Fibroblast of lung (primary cell): ENCODE measurements around the gene PPIAL4G. TPM values are rescaled to one million over a fixed set of nuclear protein-coding genes. Genes with fewer than 3 reads are reported as not detected.
A peak's percentile ranks its signal among the peaks of the same experiment; 100 is the strongest.
"Not testable (repeated sequence)": the region's sequence is repeated elsewhere in the genome, so short reads cannot be mapped to it uniquely, and the experiment has no call there.

Experiments used
- DNase-seq, 2 donors: peaks; one replicate each; pipeline versions ENCODE4 v3.0.0 to v3.0.0-alpha.2; 2010; ENCODE audit warnings: low read depth in 2 of 2
- H2AFZ ChIP-seq: 2 replicates; pipeline ENCODE4 v1.5.1; 2012; ENCODE audit warnings: low read length, control low read depth, inconsistent platforms
- H3K27ac ChIP-seq: 2 replicates; pipeline ENCODE4 v1.5.1; 2011; ENCODE audit warnings: low read length, control low read depth; ENCODE audit not compliant: insufficient read depth
- H3K27me3 ChIP-seq: 2 replicates; pipeline ENCODE4 v1.5.1; 2011; ENCODE audit warnings: mild to moderate bottlenecking, low read length; ENCODE audit not compliant: control insufficient read depth, insufficient read depth
- H3K36me3 ChIP-seq: 2 replicates; pipeline ENCODE4 v1.5.1; 2011; ENCODE audit warnings: low read length; ENCODE audit not compliant: control insufficient read depth, insufficient read depth
- H3K4me1 ChIP-seq: 2 replicates; pipeline ENCODE4 v1.5.1; 2011; ENCODE audit warnings: low read length; ENCODE audit not compliant: control insufficient read depth, insufficient read depth; ENCODE audit errors: extremely low read depth
- H3K4me2 ChIP-seq: 2 replicates; pipeline ENCODE4 v1.5.1; 2011; ENCODE audit warnings: low read length, control low read depth; ENCODE audit not compliant: insufficient read depth; ENCODE audit errors: extremely low read depth
- H3K4me3 ChIP-seq, 4 experiments: fragments of 200-600 bp in 1 of 4; sonication (generic) in 1 of 4; replicated peaks in 1 of 4; 2 replicates each; pipeline ENCODE4 v1.5.1; 2011 to 2016; ENCODE audit warnings: low read length in 4 of 4, low read depth in 3 of 4, mild to moderate bottlenecking in 3 of 4, control low read depth in 2 of 4, inconsistent platforms in 1 of 4, mixed read lengths in 1 of 4; ENCODE audit not compliant: insufficient read depth in 1 of 4; ENCODE audit errors: control extremely low read depth in 1 of 4
- H3K79me2 ChIP-seq: 2 replicates; pipeline ENCODE4 v1.5.1; 2012; ENCODE audit warnings: mild to moderate bottlenecking, low read length, inconsistent platforms; ENCODE audit not compliant: control insufficient read depth, insufficient read depth
- H3K9ac ChIP-seq: 2 replicates; pipeline ENCODE4 v1.5.1; 2011; ENCODE audit warnings: mild to moderate bottlenecking, low read length, control low read depth; ENCODE audit not compliant: insufficient read depth
- H3K9me3 ChIP-seq: 2 replicates; pipeline ENCODE4 v1.5.1; 2012; ENCODE audit warnings: low read depth, low read length; ENCODE audit not compliant: control insufficient read depth, insufficient read depth
- H4K20me1 ChIP-seq: 2 replicates; pipeline ENCODE4 v1.5.1; 2011; ENCODE audit warnings: low read length; ENCODE audit not compliant: control insufficient read depth, insufficient read depth; ENCODE audit errors: extremely low read depth
- CTCF ChIP-seq, 2 donors: IDR thresholded peaks in 1 of 2; conservative IDR thresholded peaks in 1 of 2; 1 replicate in 1 of 2; 2 replicates in 1 of 2; pipeline ENCODE4 v1.5.1; 2011 to 2012; ENCODE audit warnings: low read length in 2 of 2, control low read depth in 1 of 2, inconsistent platforms in 1 of 2, low read depth in 1 of 2, mild to moderate bottlenecking in 1 of 2
- EZH2 ChIP-seq: IDR thresholded peaks from 2 replicates; pipeline ENCODE4 v1.5.1; 2012; ENCODE audit warnings: low read length, control low read depth, mild to moderate bottlenecking; ENCODE audit errors: missing control alignments
- polyA plus RNA-seq, 2 donors: library from polyadenylated mRNA; depleted of rRNA in 1 of 2; stranded (reverse) in 1 of 2; unstranded in 1 of 2; fragments of >200 nt; gene quantifications; 2 replicates each; pipeline ENCODE4 v1.2.1, GENCODE V29; 2011 to 2012; ENCODE audit warnings: missing spikeins in 1 of 2
- total RNA-seq: library from RNA; depleted of rRNA; stranded (reverse); fragments of >200 nt; gene quantifications from 2 replicates; pipeline ENCODE4 v1.2.1, GENCODE V29; 2014

Gene PPIAL4G
- total and polyA plus RNA-seq, 2 donors (not counting 1 experiment from before 2014, with no cell fraction given): not detected

DNA sequence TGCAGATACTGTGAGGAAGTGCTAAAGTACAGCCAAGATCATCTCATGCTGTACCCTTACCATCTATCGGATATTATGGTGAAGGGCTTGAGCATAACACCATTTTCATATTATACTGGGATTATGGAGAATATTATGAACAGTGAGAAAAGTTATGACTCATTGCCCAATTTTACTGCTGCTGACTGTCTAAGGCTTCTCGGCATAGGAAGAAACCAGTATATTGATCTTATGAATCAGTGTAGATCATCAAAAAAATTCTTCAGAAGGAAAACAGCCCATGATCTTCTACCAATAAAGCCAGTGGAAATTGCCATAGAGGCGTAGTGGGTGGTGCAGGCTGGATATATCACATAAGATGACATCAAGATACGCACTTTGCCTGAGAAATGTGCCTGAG lies 47.7 kb downstream of the PPIAL4G start:
- Histone ChIP-seq H4K20me1 (no peaks in the 10 kb centered on the region), H3K9ac (no peak overlapping the region), H3K27ac (no peak overlapping the region), H3K4me2 (no peak overlapping the region), H3K9me3 (no peaks in the 10 kb centered on the region), H3K36me3 (no peaks in the 10 kb centered on the region), H3K4me1 (no peaks in the 10 kb centered on the region), H3K27me3 (no peaks in the 10 kb centered on the region), H3K4me3 (no peak overlapping the region), H2AFZ (no peak overlapping the region), H3K79me2 (no peaks in the 10 kb centered on the region)
- DNase-seq: no peak
- TF ChIP-seq EZH2 (no peak), CTCF (conservative IDR thresholded peaks at IDR 0.05 in 1 of 2, IDR thresholded peaks at IDR 0.05 in 1 of 2; ENCODE audit: low read depth in 1 of 2, low read length in 2 of 2) (no peak)

- TF ChIP-seq EZH2 (no peak), CTCF (conservative IDR thresholded peaks at IDR 0.05 in 1 of 2, IDR thresholded peaks at IDR 0.05 in 1 of 2; ENCODE audit: low read depth in 1 of 2, low read length in 2 of 2) (no peak)
- no peak for DNase-seq
Measured at GRCh38 chr1:148434832-148435231, 48.3 kb downstream of the PPIAL4G start.

GRCh38 chr1:148432916-148433317 lies 50.2 kb downstream of the PPIAL4G start:
- not testable (repeated sequence) for H3K27me3 ChIP-seq, H3K27ac ChIP-seq
- peak in 1 of 2 donors; percentile 34 for DNase-seq

More at GRCh38 chr1:148434832-148435231, 48.3 kb downstream of the PPIAL4G start:
- H3K27me3 ChIP-seq: no peaks in the 10 kb centered on the region
- no peaks in the 10 kb centered on the region for H3K4me1 ChIP-seq
- no peaks in the 10 kb centered on the region for H3K36me3 ChIP-seq
- no peak overlapping the region for H2AFZ ChIP-seq
- H3K4me3 ChIP-seq: no peak overlapping the region
- no peaks in the 10 kb centered on the region for H3K79me2 ChIP-seq
- H4K20me1 ChIP-seq: no peaks in the 10 kb centered on the region
- H3K4me2 ChIP-seq: no peak overlapping the region
- H3K9me3 ChIP-seq: no peaks in the 10 kb centered on the region
- H3K9ac ChIP-seq: no peak overlapping the region
- H3K27ac ChIP-seq: no peak overlapping the region

More at GRCh38 chr1:148432916-148433317, 50.2 kb downstream of the PPIAL4G start:
- H3K79me2 ChIP-seq, H3K4me2 ChIP-seq, H3K36me3 ChIP-seq, H2AFZ ChIP-seq, H4K20me1 ChIP-seq, H3K4me3 ChIP-seq, H3K9ac ChIP-seq, H3K4me1 ChIP-seq, H3K9me3 ChIP-seq: not testable (repeated sequence)

Other genes with a start within 250 kb of the PPIAL4G start
- gene NBPF14, start 112.7 kb upstream of the PPIAL4G start, total RNA-seq: 53.2 and 87.2 TPM in 2 replicates
- gene NBPF14, start 112.7 kb upstream of the PPIAL4G start, polyA plus RNA-seq: 9.2 and 28.3 TPM in 2 replicates